ENCODE results near the gene SLCO4A1. TPM values are rescaled to one million over a fixed set of nuclear protein-coding genes. Genes with fewer than 3 reads are reported as not detected.

The SLCO4A1 gene
- total and polyA plus RNA-seq, 2 donors (not counting 3 experiments of a cell fraction or from before 2014, with no cell fraction given), result 1.4 to 4.1 TPM

- intact Hi-C loops (cut with micrococcal nuclease) (no loop called here), dilution Hi-C loops (cut with MboI; ENCODE audit: extremely low pct_ligation_motif_present, low sequenced_read_pairs) (no loop called here)
- Histone ChIP-seq H4K20me1 (replicated peaks; ENCODE audit: control insufficient read depth, extremely low read depth, insufficient read depth, low read length) (no peaks in the 10 kb centered on the region), H3K4me2 (ENCODE audit: insufficient read depth, low read length) (no peak overlapping the region), H3K27ac (ENCODE audit: insufficient read depth, low read depth, low read length) (no peak overlapping the region), H3K9me1 (replicated peaks; ENCODE audit: control insufficient read depth, extremely low read depth, insufficient read depth, low read length) (no peaks in the 10 kb centered on the region), H3K4me1 (ENCODE audit: control insufficient read depth, extremely low read depth, insufficient read depth, low read length) (peaks cover 16% of the 10 kb centered on the region), H3K4me3 (replicated peaks in 1 of 3; ENCODE audit: insufficient read depth in 1 of 3, low read depth in 1 of 3, low read length in 3 of 3) (no peak overlapping the region), H3K36me3 (ENCODE audit: control insufficient read depth in 2 of 2, extremely low read depth in 1 of 2, insufficient read depth in 2 of 2, low read length in 2 of 2) (no peaks in the 10 kb centered on the region), H3K79me2 (ENCODE audit: control insufficient read depth, insufficient read depth, low read length) (no peaks in the 10 kb centered on the region), H3K9me3 (replicated peaks; ENCODE audit: control insufficient read depth, insufficient read depth, low read length) (no peaks in the 10 kb centered on the region), H3K27me3 (ENCODE audit: control insufficient read depth in 2 of 2, insufficient read depth in 2 of 2, low read length in 2 of 2) (no peaks in the 10 kb centered on the region), H2AFZ (ENCODE audit: low read depth, low read length) (no peak overlapping the region), H3K9ac (replicated peaks; ENCODE audit: extremely low read depth, insufficient read depth, low read length) (no peak overlapping the region)
- TF ChIP-seq EZH2 (IDR thresholded peaks at IDR 0.05; ENCODE audit: borderline replicate concordance, low read depth, low read length, severe bottlenecking) (no peak), POLR2A (IDR thresholded peaks at IDR 0.05; ENCODE audit: low read depth, low read length) (no peak), MAX (IDR thresholded peaks at IDR 0.05; ENCODE audit: insufficient read depth, insufficient read length) (no peak), FOS (IDR thresholded peaks at IDR 0.05; ENCODE audit: borderline replicate concordance, insufficient read depth, low read length) (no peak), POLR2AphosphoS5 (IDR thresholded peaks at IDR 0.05; ENCODE audit: insufficient read depth, low read depth, low read length) (no peak), GATA2 (IDR thresholded peaks at IDR 0.05; ENCODE audit: insufficient read depth, insufficient read length, low read depth, low read length) (no peak), JUN (IDR thresholded peaks at IDR 0.05; ENCODE audit: borderline replicate concordance, insufficient read depth, insufficient read length, low read depth) (no peak), MYC (IDR thresholded peaks at IDR 0.05; ENCODE audit: low read depth, low read length) (no peak), CTCF (IDR thresholded peaks at IDR 0.05; ENCODE audit: extremely low read depth in 1 of 2, insufficient read depth in 1 of 2, low read depth in 1 of 2, low read length in 2 of 2) (no peak)
- POLR2A ChIA-PET, result no interaction called here
- BruUV-seq (replicated peaks), result no TSS peak
- no peak for FAIRE-seq
- no peak for DNase-seq (ENCODE audit: low read depth, low spot score)
- CTCF ChIA-PET, result interaction anchor here (1.2 kb wide), 1 partner anchor 16 kb away, joined by 3 read pairs; no protein-coding TSS in a partner anchor
Observed at GRCh38 chr20:62593616-62594015, 48.7 kb upstream of the SLCO4A1 start.
